ENCODE data around the gene LSM7.

DNA sequence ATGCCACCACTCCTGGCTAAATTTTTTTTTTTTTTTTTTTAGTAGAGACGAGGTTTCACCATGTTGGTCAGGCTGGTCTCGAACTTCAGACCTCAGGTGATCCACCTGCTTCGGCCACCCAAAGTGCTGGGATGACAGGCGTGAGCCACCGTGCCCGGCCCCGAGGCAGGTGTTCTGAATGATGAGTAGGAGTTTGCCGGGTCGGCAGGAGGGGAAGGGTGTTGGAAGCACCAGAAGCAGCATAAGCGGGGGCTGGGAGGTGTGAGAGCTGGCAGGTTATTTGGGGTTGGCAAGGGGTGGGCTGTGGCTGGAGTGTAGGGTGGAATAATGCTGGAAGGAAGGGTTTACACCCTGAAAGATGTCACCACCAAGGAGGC is 1.9 kb upstream of the LSM7 start:
- TF ChIP-seq, protein P1, sequence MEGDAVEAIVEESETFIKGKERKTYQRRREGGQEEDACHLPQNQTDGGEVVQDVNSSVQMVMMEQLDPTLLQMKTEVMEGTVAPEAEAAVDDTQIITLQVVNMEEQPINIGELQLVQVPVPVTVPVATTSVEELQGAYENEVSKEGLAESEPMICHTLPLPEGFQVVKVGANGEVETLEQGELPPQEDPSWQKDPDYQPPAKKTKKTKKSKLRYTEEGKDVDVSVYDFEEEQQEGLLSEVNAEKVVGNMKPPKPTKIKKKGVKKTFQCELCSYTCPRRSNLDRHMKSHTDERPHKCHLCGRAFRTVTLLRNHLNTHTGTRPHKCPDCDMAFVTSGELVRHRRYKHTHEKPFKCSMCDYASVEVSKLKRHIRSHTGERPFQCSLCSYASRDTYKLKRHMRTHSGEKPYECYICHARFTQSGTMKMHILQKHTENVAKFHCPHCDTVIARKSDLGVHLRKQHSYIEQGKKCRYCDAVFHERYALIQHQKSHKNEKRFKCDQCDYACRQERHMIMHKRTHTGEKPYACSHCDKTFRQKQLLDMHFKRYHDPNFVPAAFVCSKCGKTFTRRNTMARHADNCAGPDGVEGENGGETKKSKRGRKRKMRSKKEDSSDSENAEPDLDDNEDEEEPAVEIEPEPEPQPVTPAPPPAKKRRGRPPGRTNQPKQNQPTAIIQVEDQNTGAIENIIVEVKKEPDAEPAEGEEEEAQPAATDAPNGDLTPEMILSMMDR (IDR thresholded peaks at IDR 0.05) = no peak
- no peak for TF ChIP-seq POLR2A (IDR thresholded peaks at IDR 0.05)

All from uterus (tissue), 2 donors.